CD14-positive monocyte (primary cell): Measurements from ENCODE around the gene NDUFV3. TPM values are rescaled to one million over a fixed set of nuclear protein-coding genes. Genes with fewer than 3 reads are reported as not detected.

Source experiments
- DNase-seq, 3 donors: peaks; one replicate each; pipeline ENCODE4 v3.0.0-alpha.2; 2011 to 2022
- H2AFZ ChIP-seq: 2 replicates; pipeline ENCODE4 v1.6.0; 2012; ENCODE audit warnings: mild to moderate bottlenecking, low read depth, low read length, inconsistent platforms; ENCODE audit not compliant: insufficient read depth, poor library complexity, severe bottlenecking
- H3K27ac ChIP-seq, 2 donors: 1 replicate in 1 of 2; 2 replicates in 1 of 2; pipeline ENCODE4 v1.5.1; 2012 to 2013; ENCODE audit warnings: low read length in 2 of 2, control low read depth in 1 of 2, inconsistent platforms in 1 of 2, low read depth in 1 of 2, mild to moderate bottlenecking in 1 of 2
- H3K27me3 ChIP-seq, 2 donors: one replicate each; pipeline versions ENCODE4 v1.6.0 to v1.6.1; 2011 to 2013; ENCODE audit warnings: low read length in 2 of 2; ENCODE audit not compliant: control insufficient read depth in 2 of 2, insufficient read depth in 2 of 2
- H3K36me3 ChIP-seq, 2 donors: replicated peaks in 1 of 2; 1 replicate in 1 of 2; 2 replicates in 1 of 2; pipeline versions ENCODE4 v1.5.1 to v1.6.1; 2012 to 2013; ENCODE audit warnings: low read length in 2 of 2, control low read depth in 1 of 2, inconsistent platforms in 1 of 2, mild to moderate bottlenecking in 1 of 2; ENCODE audit not compliant: insufficient read depth in 2 of 2, control insufficient read depth in 1 of 2
- H3K4me1 ChIP-seq, 2 donors: 1 replicate in 1 of 2; 2 replicates in 1 of 2; pipeline versions ENCODE4 v1.5.1 to v1.6.1; 2012 to 2013; ENCODE audit warnings: low read length in 2 of 2, control low read depth in 1 of 2, inconsistent platforms in 1 of 2, mild to moderate bottlenecking in 1 of 2, moderate library complexity in 1 of 2; ENCODE audit not compliant: insufficient read depth in 2 of 2, control insufficient read depth in 1 of 2
- H3K4me2 ChIP-seq: replicated peaks from 2 replicates; pipeline ENCODE3; 2012; ENCODE audit warnings: low read length, moderate library complexity, mild to moderate bottlenecking; ENCODE audit not compliant: poor library complexity, severe bottlenecking; ENCODE audit errors: extremely low read depth
- H3K4me3 ChIP-seq, 3 experiments: fragments of 200-600 bp in 1 of 3; sonication (generic) in 1 of 3; replicated peaks in 1 of 3; 1 replicate in 2 of 3; 2 replicates in 1 of 3; pipeline ENCODE4 v1.5.1; 2011 to 2013; ENCODE audit warnings: low read length in 3 of 3, mild to moderate bottlenecking in 3 of 3, control low read depth in 2 of 3, low read depth in 2 of 3, inconsistent platforms in 1 of 3, moderate library complexity in 1 of 3
- H3K79me2 ChIP-seq: 2 replicates; pipeline ENCODE4 v1.6.0; 2012; ENCODE audit warnings: mild to moderate bottlenecking, control low read depth, inconsistent platforms, low read length, moderate library complexity; ENCODE audit not compliant: insufficient read depth
- H3K9ac ChIP-seq: 2 replicates; pipeline ENCODE4 v1.6.0; 2017; ENCODE audit warnings: low read length, mild to moderate bottlenecking; ENCODE audit not compliant: insufficient read depth, poor library complexity, severe bottlenecking
- H3K9me3 ChIP-seq, 2 donors: replicated peaks in 1 of 2; 1 replicate in 1 of 2; 2 replicates in 1 of 2; pipeline versions ENCODE4 v1.5.1 to v1.6.1; 2012 to 2013; ENCODE audit warnings: low read length in 2 of 2, control low read depth in 1 of 2; ENCODE audit not compliant: control insufficient read depth in 1 of 2, insufficient read depth in 1 of 2
- H4K20me1 ChIP-seq: 2 replicates; pipeline ENCODE4 v1.6.0; 2012; ENCODE audit warnings: mild to moderate bottlenecking, low read length, control low read depth, moderate library complexity; ENCODE audit not compliant: insufficient read depth
- H3K27ac Mint-ChIP-seq, 7 donors: one replicate each; pipeline ENCODE4 v1.8.0; 2020; ENCODE audit warnings: mild to moderate bottlenecking in 7 of 7, mixed read lengths in 7 of 7, moderate library complexity in 6 of 7, inconsistent platforms in 2 of 7
- H3K27me3 Mint-ChIP-seq, 3 donors: one replicate each; pipeline ENCODE4 v1.8.0; 2021 to 2022; ENCODE audit warnings: low read depth in 3 of 3, mild to moderate bottlenecking in 3 of 3, mixed read lengths in 3 of 3, moderate library complexity in 3 of 3, inconsistent platforms in 1 of 3
- H3K36me3 Mint-ChIP-seq, 2 donors: one replicate each; pipeline ENCODE4 v1.8.0; 2020; ENCODE audit warnings: mixed read lengths in 2 of 2, inconsistent platforms in 1 of 2, mild to moderate bottlenecking in 1 of 2
- H3K4me1 Mint-ChIP-seq: one replicate; pipeline ENCODE4 v1.8.0; 2020; ENCODE audit warnings: mild to moderate bottlenecking, mixed read lengths
- H3K4me3 Mint-ChIP-seq, 2 donors: one replicate each; pipeline ENCODE4 v1.8.0; 2020; ENCODE audit warnings: mild to moderate bottlenecking in 2 of 2, mixed read lengths in 2 of 2, moderate library complexity in 1 of 2
- H3K9me3 Mint-ChIP-seq, 7 donors: one replicate each; pipeline ENCODE4 v1.8.0; 2020 to 2022; ENCODE audit warnings: mixed read lengths in 7 of 7, mild to moderate bottlenecking in 6 of 7, moderate library complexity in 6 of 7, inconsistent platforms in 2 of 7
- WGBS: methylation state at CpG from one replicate; pipeline ENCODE4 v1.1.5; 2013; ENCODE audit warnings: missing lambda C conversion rate; ENCODE audit not compliant: insufficient coverage; 5-methylcytosine and 5-hydroxymethylcytosine counted together
- intact Hi-C, 2 donors: fragments of 100-400 bp; cut with micrococcal nuclease; formaldehyde crosslinking; loops; one replicate each; pipeline versions ENCODE4 v1.15.0 to v1.15.1; 2023
- polyA plus RNA-seq, 3 donors: library from polyadenylated mRNA; depleted of rRNA in 1 of 3; unstranded in 2 of 3; stranded (reverse) in 1 of 3; fragments of 300-500 nt in 2 of 3; fragments of >200 nt in 1 of 3; fragmentation: Illumina TruSeq in 2 of 3; gene quantifications; 1 replicate in 2 of 3; 2 replicates in 1 of 3; pipeline ENCODE4 v1.2.3, GENCODE V29; 2012 to 2021
- TF ChIP-seq, protein P1 (sequence below): fragments of 200-600 bp; IDR thresholded peaks from one replicate; pipeline ENCODE4 v1.8.0; 2022; ENCODE audit warnings: antibody characterized with exemption, mild to moderate bottlenecking

NDUFV3 gene
- polyA plus RNA-seq, 3 donors: 18.2 to 35.5 (median 28.0) TPM

DNA sequence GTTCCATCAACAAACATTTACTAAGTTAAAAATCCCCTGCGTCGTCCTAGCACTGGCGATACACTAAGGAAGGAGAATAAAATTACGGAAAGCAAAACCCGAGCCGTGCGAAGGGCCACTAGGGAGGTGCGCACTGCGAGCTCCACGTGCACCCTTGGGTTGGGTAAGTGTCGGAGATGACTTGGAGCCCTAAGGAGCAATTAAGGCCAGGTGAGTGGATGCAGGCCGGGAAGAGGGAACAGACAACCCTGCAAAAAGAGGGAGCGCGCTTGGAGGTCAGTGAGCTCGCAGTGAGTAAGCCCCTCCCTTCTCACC, 14.5 kb upstream of the NDUFV3 start:
- H3K4me2 ChIP-seq: peak overlapping the region; percentile 91
- peak overlapping the region; percentile 87 to 89 (median 89) for H3K4me3 ChIP-seq
- intact Hi-C loops: loop anchor here (5.0 kb wide), 1 partner anchor 94 kb away; the partner anchor contains the start of gene PKNOX1 (in 2 of the 2)
- Mint-ChIP-seq H3K4me3 (peak overlapping the region; percentile 86 to 98), H3K4me1 (peaks cover 20% of the 10 kb centered on the region), H3K27me3 (peaks cover 0 to 2% (median 1%) of the 10 kb centered on the region in 3 donors), H3K9me3 (peaks cover 0 to 2% (median 0%) of the 10 kb centered on the region in 7 donors), H3K36me3 (peaks cover 23 to 33% of the 10 kb centered on the region in 2 donors), H3K27ac (peak overlapping the region; percentile 94 to 97 (median 95))
- peak overlapping the region; percentile 87 for H2AFZ ChIP-seq
- H3K36me3 ChIP-seq: peaks cover 18 to 30% of the 10 kb centered on the region in 2 donors
- DNase-seq: peak in 1 of 3 donors; percentile 7
- WGBS: 0% methylated on average over 13 of the region's 15 CpGs
- no peaks in the 10 kb centered on the region for H3K9me3 ChIP-seq
- peaks cover 17 to 20% of the 10 kb centered on the region in 2 donors for H3K4me1 ChIP-seq
- peak overlapping the region; percentile 83 for H3K9ac ChIP-seq
- H4K20me1 ChIP-seq: no peaks in the 10 kb centered on the region
- H3K27ac ChIP-seq: peak overlapping the region; percentile 84 to 86
- TF ChIP-seq, protein P1, sequence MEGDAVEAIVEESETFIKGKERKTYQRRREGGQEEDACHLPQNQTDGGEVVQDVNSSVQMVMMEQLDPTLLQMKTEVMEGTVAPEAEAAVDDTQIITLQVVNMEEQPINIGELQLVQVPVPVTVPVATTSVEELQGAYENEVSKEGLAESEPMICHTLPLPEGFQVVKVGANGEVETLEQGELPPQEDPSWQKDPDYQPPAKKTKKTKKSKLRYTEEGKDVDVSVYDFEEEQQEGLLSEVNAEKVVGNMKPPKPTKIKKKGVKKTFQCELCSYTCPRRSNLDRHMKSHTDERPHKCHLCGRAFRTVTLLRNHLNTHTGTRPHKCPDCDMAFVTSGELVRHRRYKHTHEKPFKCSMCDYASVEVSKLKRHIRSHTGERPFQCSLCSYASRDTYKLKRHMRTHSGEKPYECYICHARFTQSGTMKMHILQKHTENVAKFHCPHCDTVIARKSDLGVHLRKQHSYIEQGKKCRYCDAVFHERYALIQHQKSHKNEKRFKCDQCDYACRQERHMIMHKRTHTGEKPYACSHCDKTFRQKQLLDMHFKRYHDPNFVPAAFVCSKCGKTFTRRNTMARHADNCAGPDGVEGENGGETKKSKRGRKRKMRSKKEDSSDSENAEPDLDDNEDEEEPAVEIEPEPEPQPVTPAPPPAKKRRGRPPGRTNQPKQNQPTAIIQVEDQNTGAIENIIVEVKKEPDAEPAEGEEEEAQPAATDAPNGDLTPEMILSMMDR: no peak
- H3K79me2 ChIP-seq: peaks cover 30% of the 10 kb centered on the region
- H3K27me3 ChIP-seq: no peaks in the 10 kb centered on the region

GRCh38 chr21:42878993-42879787, 13.9 kb upstream of the NDUFV3 start, which contains the start of gene WDR4:
Gene WDR4 (minus strand): TSS chr21:42879539. CDS start chr21:42879495, 44 bp downstream.
- H3K36me3 ChIP-seq: peaks cover 15 to 25% of the 10 kb centered on the region in 2 donors
- H3K9me3 ChIP-seq: no peaks in the 10 kb centered on the region
- peak within 1 kb of the TSS; percentile 86 to 98 for H3K4me3 Mint-ChIP-seq
- H3K4me2 ChIP-seq: peak within 1 kb of the TSS; percentile 91
- peaks cover 17 to 20% of the 10 kb centered on the region in 2 donors for H3K4me1 ChIP-seq
- TF ChIP-seq, protein P1: no peak
- under 1% methylated on average over 80 of the region's 80 CpGs for WGBS
- peaks cover 17 to 27% of the 10 kb centered on the region in 2 donors for H3K36me3 Mint-ChIP-seq
- H2AFZ ChIP-seq: peak within 1 kb of the TSS; percentile 87
- H4K20me1 ChIP-seq: no peaks in the 10 kb centered on the region
- peak within 1 kb of the TSS; percentile 87 to 89 (median 89) for H3K4me3 ChIP-seq
- H3K27me3 ChIP-seq: no peaks in the 10 kb centered on the region
- peaks cover 30% of the 10 kb centered on the region for H3K79me2 ChIP-seq
- no peaks in the 10 kb centered on the region for H3K9me3 Mint-ChIP-seq
- peak within 1 kb of the TSS; percentile 84 to 86 for H3K27ac ChIP-seq
- intact Hi-C loops: loop anchor here (1.0 to 5.0 kb wide), 2 partner anchors 14 to 93 kb away; partner anchors contain the start of genes NDUFV3 (in 2 of the 2) and PKNOX1 (in 2 of the 2)
- DNase-seq: peak; percentile 93 to 98 (median 96)
- peaks cover 0 to 2% (median 1%) of the 10 kb centered on the region in 3 donors for H3K27me3 Mint-ChIP-seq
- H3K27ac Mint-ChIP-seq: peak within 1 kb of the TSS; percentile 94 to 97 (median 95)
- H3K4me1 Mint-ChIP-seq: peaks cover 20% of the 10 kb centered on the region
- peak within 1 kb of the TSS; percentile 83 for H3K9ac ChIP-seq
